ENCODE data around the gene B3GALNT2.

- TF ChIP-seq CTCF (IDR thresholded peaks at IDR 0.05): no peak
- TF ChIP-seq EZH2 (IDR thresholded peaks at IDR 0.05; ENCODE audit: borderline replicate concordance, insufficient read depth, low read depth, low read length, poor library complexity, severe bottlenecking): no peak
Observed at GRCh38 chr1:235502601-235503402, 1.4 kb downstream of the B3GALNT2 start.
